ENCODE data around the gene PPP1CC.
A peak's percentile ranks its signal among the peaks of the same experiment; 100 is the strongest.

Gene PPP1CC

DNA sequence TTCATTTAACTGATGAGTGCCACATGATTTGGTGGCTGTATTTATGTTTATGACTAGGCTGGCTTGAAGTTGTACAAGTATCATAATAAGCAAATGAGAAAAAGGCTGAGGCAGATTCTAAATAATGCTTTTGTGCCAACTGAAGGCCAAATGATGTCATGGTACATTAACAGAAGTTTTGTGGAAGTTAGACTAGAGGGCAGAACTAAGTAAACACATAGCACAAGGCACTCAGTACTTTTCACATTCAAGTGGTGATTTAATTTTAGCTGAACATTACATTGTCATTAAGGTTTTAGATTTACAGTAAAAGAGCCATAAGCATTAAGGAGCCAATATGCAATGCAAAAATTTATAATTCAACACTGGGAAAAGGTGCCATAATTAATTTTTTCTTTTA lies 21.1 kb downstream of the PPP1CC start:
- DNase-seq = no peak

DNA sequence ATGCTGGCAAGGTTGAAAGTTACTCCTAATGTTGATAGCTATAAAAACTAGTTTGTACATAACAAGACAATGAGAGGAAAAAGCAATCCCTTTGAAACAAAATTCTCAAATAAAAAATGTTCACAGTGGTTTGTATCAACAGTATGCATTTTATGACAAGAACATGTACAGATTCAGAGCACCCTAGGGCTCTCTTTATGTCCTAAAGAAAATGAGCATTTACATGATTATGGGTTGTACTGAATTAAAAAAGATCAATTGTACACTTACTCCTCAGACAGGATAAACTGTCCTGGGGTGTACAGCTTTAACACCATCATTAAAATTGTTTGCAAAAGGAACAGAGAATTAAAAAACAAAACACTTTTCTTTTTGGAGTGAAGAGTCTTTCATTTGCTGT lies 22.2 kb downstream of the PPP1CC start:
- DNase-seq = no peak

DNA sequence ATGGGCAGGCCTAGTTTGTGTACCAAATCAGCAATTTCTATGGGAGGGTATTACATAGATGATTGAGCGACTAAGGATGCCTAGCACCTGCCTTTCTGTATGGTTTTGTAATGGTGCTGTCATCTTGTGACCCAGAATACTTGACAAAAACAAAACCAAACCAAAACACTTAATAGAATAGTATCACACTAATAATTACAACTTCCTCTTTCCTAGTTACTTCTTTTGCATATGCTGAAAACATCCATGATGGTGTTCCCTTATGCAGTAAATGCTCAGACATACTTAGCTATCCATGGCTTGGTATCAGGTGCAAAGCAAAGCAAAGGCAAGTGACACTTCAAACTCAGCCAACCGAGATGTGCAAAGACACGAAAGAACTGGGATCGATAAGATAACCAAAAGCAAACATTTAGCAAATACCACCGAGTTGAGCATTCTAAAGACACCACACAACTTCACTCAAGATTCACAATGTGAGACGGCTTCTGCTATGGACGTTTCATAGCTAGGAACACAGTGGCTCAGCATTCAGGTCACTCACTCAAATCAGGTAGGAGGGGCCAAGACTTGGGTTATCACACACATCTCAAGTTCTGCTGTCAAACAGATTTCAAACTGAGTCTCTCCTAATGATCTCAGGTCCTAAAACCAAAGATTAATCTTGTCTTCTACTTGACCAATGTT lies 24.3 kb downstream of the PPP1CC start:
- DNase-seq = no peak

DNA sequence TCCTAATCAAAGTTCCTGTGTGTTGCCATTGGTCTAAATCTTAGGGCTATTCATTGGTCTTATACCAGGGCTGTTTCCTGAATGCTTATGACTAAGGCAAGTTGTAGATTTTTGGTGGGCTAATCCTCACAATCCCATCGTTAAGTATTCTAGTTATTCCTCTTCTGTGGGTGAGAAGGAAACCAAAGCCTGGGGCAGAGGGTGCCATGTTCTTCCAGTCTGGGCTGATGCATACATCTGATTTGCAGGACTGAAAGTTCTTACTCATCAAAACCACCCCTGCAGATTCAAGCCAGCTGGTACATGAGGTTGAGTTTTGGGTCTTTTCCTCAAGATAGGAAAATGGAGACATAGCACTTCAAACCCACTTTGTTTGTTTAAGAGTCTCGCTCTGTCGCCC lies 25.7 kb downstream of the PPP1CC start:
- DNase-seq = no peak

DNA sequence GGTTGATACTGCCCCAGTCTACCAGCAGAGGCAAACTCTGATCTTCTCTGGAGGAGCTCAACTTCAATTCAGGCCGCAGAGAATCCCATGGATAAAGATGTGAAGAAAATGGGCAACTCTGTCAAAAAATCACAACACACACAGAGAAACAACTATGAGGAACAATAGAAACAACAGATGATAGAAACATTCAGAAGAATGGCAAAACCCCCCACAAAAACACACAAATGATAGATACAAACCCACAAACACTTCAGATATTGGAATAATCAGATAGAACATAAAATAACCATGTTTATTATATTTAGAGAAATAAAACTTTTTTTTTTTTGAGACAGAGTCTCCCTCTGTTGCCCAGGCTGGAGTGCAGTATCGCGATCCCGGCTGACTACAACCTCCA lies 33.8 kb downstream of the PPP1CC start:
- DNase-seq = no peak

DNA sequence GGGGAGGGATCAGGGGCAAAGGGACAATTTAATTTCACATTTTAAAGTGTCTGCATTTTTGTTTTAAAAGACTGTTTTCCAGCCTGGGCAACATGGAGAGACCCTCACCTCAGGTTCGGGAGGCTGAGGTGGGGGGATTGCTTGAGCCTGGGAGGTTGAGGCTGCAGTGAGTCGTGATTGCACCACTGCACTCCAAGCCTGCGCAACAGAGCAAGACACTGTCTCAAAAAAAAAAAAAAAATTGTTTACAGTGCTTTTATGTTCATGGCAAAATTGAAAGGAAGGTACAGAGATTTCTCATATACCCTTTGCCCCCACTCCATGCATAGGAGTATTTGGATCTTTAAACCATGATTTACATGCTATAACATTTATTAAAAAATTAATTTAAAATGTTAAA lies 37.4 kb downstream of the PPP1CC start:
- DNase-seq = no peak

DNA sequence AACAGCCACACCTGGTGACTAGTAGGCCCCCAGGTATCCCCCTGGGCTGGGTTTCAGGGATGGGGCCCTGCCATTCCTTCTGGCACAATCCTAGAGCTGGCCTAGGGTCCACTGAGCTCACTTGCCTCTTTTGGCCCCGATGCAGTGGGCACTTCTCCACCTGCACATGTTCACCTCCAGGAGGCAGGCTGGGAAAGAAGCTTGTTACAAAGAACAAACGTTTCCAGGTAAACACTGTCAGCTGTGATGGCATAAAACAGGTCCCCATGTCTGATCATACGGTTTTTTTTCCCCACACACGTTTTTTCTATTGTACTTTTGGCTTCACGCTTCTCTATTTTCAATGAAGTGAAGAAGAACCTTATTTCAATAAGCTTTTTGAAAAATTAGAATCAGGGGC lies 37.9 kb downstream of the PPP1CC start:
- DNase-seq = peak; percentile 20

DNA sequence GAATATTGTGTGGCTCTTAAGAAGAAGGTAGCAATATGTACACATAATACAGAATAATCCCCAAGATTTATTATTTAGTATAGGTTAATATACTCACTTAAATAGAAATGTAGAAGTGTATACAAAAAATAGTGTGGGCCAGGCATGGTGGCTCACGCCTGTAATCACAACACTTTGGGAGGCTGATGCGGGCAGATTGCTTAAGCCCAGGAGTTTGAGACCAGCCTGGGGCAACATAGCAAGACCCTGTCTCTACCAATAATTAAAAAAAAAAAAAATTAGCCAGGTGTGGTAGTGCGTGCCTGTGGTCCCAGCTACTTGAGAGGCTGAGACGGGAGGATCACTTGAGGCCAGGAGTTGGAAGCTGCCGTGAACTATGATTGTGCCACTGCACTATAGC lies 38.5 kb downstream of the PPP1CC start:
- DNase-seq = no peak

DNA sequence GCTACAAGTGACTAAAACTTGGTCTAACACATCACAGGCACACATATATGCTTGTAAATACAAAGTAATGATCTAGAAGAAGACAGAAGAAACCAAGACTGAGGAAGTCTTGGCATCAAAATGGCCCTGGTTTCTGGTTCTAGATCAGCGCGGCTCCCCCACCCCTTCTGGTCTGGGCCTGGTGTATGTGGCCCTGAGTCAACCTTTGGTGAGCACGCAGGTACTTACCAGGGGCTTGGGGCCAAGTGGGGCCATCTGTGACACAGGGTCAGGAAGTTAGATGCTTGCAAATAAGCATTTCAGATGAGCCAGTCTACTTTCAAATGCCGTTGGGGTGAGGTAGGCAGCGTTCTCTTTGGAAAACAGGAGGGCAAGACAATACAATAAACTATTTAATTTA lies 40.6 kb downstream of the PPP1CC start:
- no peak for DNase-seq

DNA sequence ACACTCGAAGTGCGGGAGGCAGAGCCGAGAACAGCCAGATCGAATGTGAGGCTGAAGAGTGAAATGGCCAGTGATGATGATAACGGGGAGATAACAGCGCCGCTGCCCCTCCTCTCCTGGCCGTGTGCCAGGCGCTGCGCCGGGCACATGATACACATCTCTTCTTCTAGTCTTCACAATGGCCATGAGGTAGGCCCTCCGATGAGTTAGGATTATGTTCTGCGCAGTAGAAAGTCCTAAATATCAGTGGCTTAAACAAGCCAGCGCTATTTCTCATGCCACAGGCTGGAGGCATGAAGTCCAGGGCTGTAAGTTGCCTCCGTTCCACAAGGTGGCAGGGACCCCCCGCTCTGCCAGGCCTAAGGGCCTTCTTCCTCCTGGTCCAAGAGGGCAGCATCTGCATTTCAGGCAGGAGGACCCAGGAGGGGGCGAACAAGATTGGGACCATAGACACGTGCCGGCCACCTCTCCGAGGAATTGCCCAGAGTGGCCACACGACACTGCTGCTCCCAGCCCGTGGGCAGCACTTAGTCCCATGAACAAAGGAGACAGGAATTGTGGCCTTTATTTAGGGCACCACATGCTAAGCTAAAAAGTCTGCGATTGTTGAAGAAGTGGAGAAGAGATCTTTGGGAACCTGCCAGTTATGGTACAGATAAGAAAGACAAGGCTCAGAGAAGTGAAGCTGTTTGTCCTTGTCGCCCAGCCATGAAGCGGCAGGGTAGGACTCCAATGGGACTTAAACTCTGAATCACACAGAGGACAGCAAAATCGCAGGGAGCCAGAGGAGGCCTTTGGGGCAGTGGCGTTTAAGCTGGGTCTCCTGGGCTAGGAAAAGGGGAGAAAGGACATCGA lies 42.9 kb downstream of the PPP1CC start:
- DNase-seq = no peak

DNA sequence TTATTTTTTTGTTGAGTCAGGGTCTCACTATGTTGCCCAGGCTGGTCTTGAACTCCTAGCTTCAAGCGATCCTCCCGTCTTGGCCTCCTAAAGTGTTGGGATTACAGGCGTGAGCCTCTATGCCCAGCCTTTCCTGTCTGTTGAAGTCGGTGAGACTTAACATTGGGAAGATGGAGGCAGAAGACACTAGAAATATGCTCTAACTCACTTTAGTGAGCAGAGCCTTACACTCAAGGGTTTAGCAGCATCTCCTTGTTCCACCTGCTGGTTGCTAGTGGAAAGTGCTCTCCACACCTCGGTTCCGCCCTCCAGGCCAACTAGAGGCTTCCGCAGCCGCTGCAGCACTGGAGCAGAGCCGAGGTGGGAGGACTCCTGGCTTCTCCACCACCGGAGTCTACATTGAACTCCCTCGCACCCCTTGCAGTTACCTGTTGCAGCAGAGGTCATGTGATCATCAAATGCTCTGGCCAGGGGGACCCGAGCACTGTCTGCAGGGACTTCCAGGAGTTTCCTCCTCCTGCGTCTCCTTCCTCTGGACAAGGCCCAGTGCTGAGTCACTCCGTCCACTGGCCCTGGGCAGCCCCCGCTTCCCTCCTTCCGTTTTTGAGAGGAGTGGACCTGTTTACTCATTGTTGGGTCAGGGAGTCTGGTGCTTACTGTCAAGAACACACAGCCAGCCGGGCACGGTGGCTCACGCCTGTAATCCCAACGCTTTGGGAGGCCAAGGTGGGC lies 44.4 kb downstream of the PPP1CC start:
- peak; percentile 23 for DNase-seq

DNA sequence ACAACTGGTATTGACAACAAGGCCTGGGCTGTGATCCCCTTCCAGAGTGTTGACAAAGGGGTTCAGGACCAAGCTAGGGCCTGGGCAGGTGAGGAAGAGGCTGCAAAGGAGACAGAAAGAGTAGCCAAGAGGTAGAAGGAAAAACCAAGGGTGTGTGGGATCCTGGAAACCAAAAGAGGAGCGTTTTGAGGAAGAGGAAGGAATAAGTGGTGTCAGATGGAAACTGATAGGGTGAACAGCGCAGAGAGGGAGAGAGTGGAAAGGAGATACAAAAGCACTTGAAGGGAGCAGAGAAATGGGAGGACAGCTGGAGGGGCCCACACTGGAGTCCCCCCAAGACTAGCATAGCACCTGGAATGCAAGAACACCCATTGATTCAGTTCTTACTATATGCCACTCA lies 45.5 kb downstream of the PPP1CC start:
- no peak for DNase-seq

DNA sequence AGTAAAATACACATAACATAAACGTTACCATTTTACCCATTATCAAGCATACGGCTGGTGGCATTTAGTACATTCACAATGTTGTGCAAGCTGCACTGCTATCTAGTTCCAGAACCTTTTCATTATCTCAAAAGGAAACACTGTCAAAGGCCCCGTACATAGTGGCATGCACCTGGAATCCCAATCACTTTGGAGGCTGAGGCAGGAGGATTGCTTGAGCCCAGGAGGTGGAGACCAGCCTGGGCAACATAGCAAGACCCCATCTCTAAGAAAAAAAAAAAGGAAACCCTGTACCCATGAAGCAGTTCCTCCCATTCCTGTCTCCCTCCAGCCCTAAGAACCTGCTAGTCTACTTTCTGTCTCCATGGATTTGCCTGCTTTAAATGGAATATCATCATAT lies 46.4 kb downstream of the PPP1CC start:
- DNase-seq = no peak

DNA sequence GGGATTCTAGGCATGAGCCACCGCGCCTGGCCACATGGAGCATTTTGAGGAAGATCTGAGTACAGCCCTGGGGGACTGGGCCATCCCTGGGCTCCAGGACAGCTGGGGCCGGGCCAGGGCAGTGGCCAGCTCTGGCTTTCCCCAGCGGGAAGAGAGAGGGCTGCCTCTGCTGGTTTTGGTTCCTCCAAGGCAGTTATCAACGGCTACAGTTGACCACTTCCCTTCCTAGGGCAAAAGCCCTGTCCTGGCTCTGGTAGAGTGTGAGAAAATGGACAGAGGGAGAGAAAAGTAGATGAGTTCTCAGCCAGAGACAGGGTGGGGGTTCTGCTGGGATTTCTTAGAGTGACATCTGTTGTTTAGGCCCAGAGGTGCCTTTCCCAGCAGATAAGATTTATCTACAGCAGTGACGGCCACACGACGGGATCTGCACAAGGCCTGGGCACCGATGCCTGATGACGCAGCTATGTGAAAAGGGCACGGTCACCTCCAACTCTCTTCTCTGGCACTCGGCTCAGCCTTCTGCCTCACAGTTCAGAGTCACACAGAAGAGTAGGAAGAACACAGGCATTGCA lies 48.3 kb downstream of the PPP1CC start:
- DNase-seq = no peak

DNA sequence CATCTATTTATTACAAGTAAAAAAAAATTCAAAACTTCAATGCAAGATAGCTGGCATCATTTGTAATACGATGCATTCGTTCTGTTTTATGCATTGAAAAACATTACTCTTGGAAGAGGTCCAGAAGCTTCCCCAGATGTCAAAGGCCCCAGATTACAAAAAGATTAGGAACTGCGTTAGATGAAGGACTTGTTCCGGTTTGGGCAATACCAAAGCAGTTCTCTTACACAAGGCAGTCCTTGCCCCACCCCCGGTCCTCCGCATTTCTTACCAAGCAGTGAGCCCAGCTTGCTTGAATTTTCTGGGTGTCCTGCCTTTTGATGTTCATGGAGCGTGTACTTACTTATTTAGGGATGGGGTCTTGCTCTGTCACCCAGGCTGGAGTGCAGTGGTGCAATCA lies 49.0 kb downstream of the PPP1CC start:
- DNase-seq = no peak

DNA sequence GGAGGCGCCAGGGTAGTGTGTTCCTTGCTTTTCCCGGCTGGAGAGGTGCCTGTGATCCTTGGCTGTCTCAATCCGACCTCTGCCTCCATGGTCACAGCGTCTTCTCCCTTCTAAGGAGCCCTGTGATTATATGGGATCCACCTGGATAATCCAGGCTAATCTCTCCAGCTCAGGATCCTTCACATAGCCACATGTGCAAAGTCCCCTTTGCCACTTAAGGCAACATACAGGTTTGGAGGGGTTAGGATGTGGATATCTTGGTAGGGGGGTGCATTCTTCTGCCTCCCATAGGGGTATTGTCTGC lies 52.6 kb downstream of the PPP1CC start:
- DNase-seq = no peak

DNA sequence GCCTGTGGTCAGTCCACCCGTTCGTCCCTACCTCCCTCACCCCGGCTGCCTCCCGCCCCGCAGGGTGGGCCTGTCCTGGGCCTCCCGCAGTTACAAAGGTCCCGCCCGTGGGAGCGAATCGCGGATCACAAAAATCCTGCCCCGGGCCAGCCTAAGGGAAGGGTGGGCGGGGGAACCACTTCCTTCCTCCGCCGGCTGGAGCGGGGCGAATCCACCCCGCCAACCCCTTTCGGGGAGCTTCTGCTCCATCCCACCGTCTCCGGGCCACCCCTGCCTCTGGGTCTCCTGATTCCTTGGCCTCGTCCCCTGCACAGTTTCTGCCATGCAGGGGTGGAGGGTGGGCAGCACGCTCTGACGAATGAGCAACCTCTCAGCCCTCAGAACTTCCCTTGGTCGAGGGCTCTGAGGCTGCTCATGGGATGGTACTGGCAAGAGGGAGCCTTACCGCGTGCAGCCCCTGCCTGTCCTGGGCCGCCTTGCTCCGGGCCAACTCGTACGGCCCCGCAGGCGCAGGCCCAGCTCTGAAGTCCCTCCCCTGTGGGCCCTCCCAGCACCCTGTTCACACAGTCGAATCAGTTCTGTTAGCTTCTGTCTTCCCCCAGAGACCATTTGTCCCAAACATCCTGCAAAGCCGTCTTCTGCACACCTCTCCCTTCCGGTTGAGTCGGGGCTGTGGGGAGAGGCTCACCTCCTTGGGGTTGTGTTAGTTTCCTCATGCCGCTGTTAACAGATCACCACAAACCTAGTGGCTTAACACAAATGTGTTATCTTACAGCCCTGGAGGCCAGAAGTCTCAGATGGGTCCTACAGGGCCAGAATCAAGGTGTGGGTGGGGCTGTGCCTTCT lies 53.2 kb downstream of the PPP1CC start:
- DNase-seq = no peak

DNA sequence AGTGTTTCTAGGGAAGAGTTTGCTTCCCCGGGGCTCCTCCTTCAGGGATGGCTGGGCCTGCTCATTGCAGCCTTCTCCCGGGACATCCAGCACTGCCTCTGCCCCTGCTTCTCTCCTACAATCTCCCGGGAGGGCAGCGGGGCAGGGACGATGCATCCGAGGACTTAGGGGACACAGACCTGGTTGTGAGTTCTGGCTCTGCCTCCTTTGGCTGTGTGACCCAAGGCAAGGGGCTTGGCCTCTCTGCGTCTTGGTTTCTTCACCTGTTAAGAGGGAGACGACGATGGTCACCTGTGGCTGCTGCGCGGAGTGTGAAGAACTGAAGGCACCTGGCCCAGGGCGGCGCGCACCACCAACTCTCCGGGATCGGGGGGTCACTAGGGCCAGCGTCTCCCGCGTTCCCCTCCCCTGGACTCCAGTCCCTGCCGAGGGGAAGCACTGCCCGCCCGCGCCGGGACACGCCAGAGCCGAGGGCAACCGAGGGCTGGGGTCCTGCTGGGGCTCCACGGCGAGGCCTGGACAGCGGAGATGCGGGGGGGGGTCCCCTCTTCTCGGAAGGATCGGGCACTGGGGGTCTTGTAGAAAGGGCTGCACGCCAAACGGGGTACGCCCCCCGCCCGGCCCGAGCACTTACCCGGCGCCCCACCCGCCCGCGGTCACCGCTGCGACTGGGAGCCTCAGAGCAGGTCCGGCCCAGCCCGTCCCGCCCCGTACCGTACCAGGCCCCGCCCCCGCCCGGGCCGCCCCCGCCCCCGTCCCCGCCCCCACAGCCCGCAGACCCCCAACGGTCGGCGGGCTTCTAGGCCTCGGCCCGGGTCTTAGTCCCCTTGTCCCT lies 54.0 kb downstream of the PPP1CC start, which contains the start of gene HVCN1:
HVCN1 (minus strand) TSS at position 670 of the 835 bp plus-strand sequence. CDS start 5,870 bp downstream, outside the sequence.
- DNase-seq = no peak

DNA sequence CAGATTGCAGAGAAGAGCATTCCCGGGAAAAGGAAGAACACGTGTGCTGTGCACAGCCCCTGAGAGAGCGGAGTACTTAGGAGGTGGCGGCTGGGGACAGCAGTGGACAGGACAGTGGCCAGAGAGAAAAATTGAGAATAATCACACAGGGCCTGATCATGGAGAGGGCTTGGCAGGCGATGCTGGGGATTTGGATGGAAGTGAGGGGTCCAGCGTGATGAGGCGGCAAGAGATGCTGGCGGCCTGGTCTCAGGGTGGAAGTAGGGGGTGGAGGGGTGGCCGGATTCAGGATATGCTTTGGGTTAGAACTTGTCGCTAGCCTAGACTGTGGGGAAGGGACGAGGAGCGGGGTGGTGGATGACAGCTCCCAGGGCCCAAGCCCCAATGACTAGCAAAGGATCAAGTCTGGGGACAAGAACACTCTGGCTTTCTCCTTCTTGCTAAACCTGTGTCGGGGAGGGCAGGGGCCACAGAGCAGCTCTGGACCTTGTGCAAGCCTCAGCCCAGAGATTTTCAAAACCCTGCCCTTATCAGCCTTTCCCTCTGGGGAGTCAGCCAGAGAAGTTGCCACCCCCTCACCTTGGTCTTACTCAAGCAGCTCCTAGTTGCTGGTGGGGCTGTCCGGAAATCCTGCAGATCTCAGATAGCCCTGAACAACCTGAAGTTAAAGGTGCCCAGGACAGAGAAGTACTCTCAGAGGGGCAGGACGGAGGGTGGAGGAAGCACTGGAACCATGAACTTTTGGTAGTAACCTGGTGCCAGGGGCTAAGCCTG lies 55.1 kb downstream of the PPP1CC start:
- no peak for DNase-seq

DNA sequence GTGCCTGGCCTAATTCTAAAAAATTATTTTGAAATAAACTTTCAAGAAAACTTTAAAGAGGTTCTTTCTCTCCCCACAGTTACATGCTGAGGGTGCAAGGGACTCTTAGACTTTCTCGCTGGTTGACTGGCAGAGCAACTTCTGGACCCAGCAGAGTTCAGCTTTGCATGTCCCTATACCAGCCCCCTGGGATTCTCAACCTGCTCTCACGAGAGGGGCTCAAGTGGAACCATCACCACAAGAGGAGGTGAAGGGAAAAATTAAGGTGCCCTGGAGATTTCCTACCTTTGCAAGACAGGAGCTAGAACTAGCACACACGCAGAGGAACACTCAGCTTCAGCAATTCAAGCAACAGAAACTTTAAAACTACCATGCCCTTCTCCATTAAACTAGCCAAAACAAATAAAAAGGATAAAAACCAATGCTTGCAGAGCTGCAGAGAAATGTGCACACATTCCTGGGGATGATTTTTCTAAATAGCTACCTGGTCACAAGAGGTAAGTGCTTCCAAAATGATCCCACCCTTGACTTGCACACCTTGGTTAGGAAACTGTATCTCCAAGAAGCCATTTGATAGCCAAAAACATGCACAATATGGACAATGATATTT lies 56.3 kb downstream of the PPP1CC start:
- DNase-seq = no peak

All from SHP77 treated with DMSO at 0.1 percent for 48 hours (cell line).